A673 (cell line): ENCODE results near the gene EXOC4. TPM values are rescaled to one million over a fixed set of nuclear protein-coding genes. Genes with fewer than 3 reads are reported as not detected.

Experiments
- BruUV-seq: library from RNA; stranded (reverse); fragments of 400-500 nt; replicated peaks from 2 replicates; lab custom pipeline; 2021; lab: Mats Ljungman, UMichigan
- CTCF ChIA-PET: fragments of 300-600 bp; sonication (Branson Sonifier 250); formaldehyde crosslinking; loops from one replicate; lab custom pipeline; 2022; ENCODE audit warnings: antibody characterized with exemption; lab: Charles Lee
- POLR2A ChIA-PET: fragments of 300-600 bp; sonication (Branson Sonifier 250); formaldehyde crosslinking; loops from one replicate; lab custom pipeline; 2022; ENCODE audit warnings: antibody characterized with exemption; ENCODE audit not compliant: low non-redundant PET; lab: Charles Lee
- DNase-seq: peaks from one replicate; pipeline ENCODE4 v3.0.0-alpha.2; 2015; ENCODE audit warnings: low spot score
- H3K27ac ChIP-seq: fragments of 200-600 bp; sonication (generic); 2 replicates; pipeline ENCODE4 v1.5.1; 2016; ENCODE audit warnings: mixed run types, low read depth, mild to moderate bottlenecking, mixed read lengths, antibody characterized with exemption, low read length; ENCODE audit not compliant: poor library complexity, severe bottlenecking
- H3K27me3 ChIP-seq: fragments of 200-600 bp; sonication (generic); replicated peaks from 2 replicates; pipeline ENCODE4 v1.6.1; 2017; ENCODE audit warnings: mixed run types, low read depth, mild to moderate bottlenecking, mixed read lengths, antibody characterized with exemption, low read length; ENCODE audit not compliant: insufficient read depth, poor library complexity
- H3K36me3 ChIP-seq: fragments of 200-600 bp; sonication (generic); 2 replicates; pipeline ENCODE4 v1.6.1; 2016; ENCODE audit warnings: mixed run types, mild to moderate bottlenecking, mixed read lengths, antibody characterized with exemption, low read length; ENCODE audit not compliant: insufficient read depth, poor library complexity, severe bottlenecking
- H3K4me1 ChIP-seq: fragments of 200-600 bp; sonication (generic); 2 replicates; pipeline ENCODE4 v1.6.1; 2017; ENCODE audit warnings: mixed run types, mild to moderate bottlenecking, mixed read lengths, antibody characterized with exemption, low read length; ENCODE audit not compliant: insufficient read depth, poor library complexity, severe bottlenecking
- H3K4me3 ChIP-seq: fragments of 200-600 bp; sonication (generic); 2 replicates; pipeline ENCODE4 v1.5.1; 2016; ENCODE audit warnings: low read depth, mixed run types, mild to moderate bottlenecking, mixed read lengths, low read length; ENCODE audit not compliant: poor library complexity, severe bottlenecking
- H3K9me3 ChIP-seq: fragments of 200-600 bp; sonication (generic); 2 replicates; pipeline ENCODE4 v1.6.1; 2016; ENCODE audit warnings: mixed run types, low read depth, mild to moderate bottlenecking, mixed read lengths, antibody characterized with exemption, low read length; ENCODE audit not compliant: poor library complexity, severe bottlenecking
- CTCF ChIP-seq: fragments of 300-800, 200-600 bp; sonication (generic); conservative IDR thresholded peaks from 2 replicates; pipeline ENCODE4 v1.5.1; 2017; ENCODE audit warnings: low read depth, mild to moderate bottlenecking, antibody characterized with exemption, low read length, moderate library complexity, mixed read lengths
- EZH2 ChIP-seq: fragments of 200-600 bp; sonication (generic); IDR thresholded peaks from 2 replicates; pipeline ENCODE4 v1.6.1; 2017; ENCODE audit warnings: borderline replicate concordance, low read depth, mild to moderate bottlenecking, mixed read lengths, antibody characterized with exemption, low read length; ENCODE audit not compliant: poor library complexity, severe bottlenecking
- intact Hi-C: fragments of 100-400 bp; cut with micrococcal nuclease; formaldehyde crosslinking; loops from one replicate; pipeline ENCODE4 v1.10.0; 2022; ENCODE audit not compliant: unreplicated experiment
- total RNA-seq: library from RNA; stranded (reverse); gene quantifications from 2 replicates; pipeline ENCODE4 v1.2.3, GENCODE V29; 2021

EXOC4 gene
- total RNA-seq, 1 experiment from 2014 or later = 66.1 TPM

- H3K4me3 ChIP-seq = no peak overlapping the region
- no peaks in the 10 kb centered on the region for H3K9me3 ChIP-seq
- DNase-seq = no peak
- H3K36me3 ChIP-seq = no peaks in the 10 kb centered on the region
- no peak overlapping the region for H3K27ac ChIP-seq
- ChIA-PET CTCF (no interaction called here), POLR2A (no interaction called here)
- TF ChIP-seq EZH2 = no peak
- TF ChIP-seq CTCF = no peak
- H3K27me3 ChIP-seq = no peaks in the 10 kb centered on the region
- BruUV-seq = no TSS peak
- H3K4me1 ChIP-seq = no peaks in the 10 kb centered on the region
- intact Hi-C loops = no loop called here
These were observed 791.8 kb downstream of the EXOC4 start for GRCh38 chr7:134044682-134045081.

- CTCF ChIA-PET = no interaction called here
- TF ChIP-seq EZH2 = no peak
- intact Hi-C loops = no loop called here
These were observed 792.8 kb downstream of the EXOC4 start for GRCh38 chr7:134045716-134046115.

GRCh38 chr7:134046594-134047128 lies 793.8 kb downstream of the EXOC4 start:
- H3K36me3 ChIP-seq = no peaks in the 10 kb centered on the region
- H3K9me3 ChIP-seq = no peaks in the 10 kb centered on the region
- no peaks in the 10 kb centered on the region for H3K4me1 ChIP-seq
- ChIA-PET CTCF (no interaction called here), POLR2A (interaction anchor here (0.6 kb wide), 1 partner anchor 434 kb away, joined by 9 read pairs; no protein-coding TSS in a partner anchor)
- H3K4me3 ChIP-seq = no peak overlapping the region
- no TSS peak for BruUV-seq
- DNase-seq = no peak
- no peaks in the 10 kb centered on the region for H3K27me3 ChIP-seq
- intact Hi-C loops = no loop called here
- TF ChIP-seq EZH2 (no peak), CTCF (no peak)
- no peak overlapping the region for H3K27ac ChIP-seq

More at GRCh38 chr7:134045716-134046115, 792.8 kb downstream of the EXOC4 start:
- Histone ChIP-seq H3K4me1 (no peaks in the 10 kb centered on the region), H3K36me3 (no peaks in the 10 kb centered on the region), H3K4me3 (no peak overlapping the region), H3K27me3 (no peaks in the 10 kb centered on the region), H3K27ac (no peak overlapping the region), H3K9me3 (no peaks in the 10 kb centered on the region)
- BruUV-seq = no TSS peak
- POLR2A ChIA-PET = no interaction called here
- DNase-seq = no peak

GRCh38 chr7:134047675-134048074 lies 794.8 kb downstream of the EXOC4 start:
- ChIA-PET CTCF (no interaction called here), POLR2A (no interaction called here)

More at GRCh38 chr7:134047675-134048074, 794.8 kb downstream of the EXOC4 start:
- Histone ChIP-seq H3K4me3 (no peak overlapping the region), H3K4me1 (no peaks in the 10 kb centered on the region), H3K27ac (no peak overlapping the region), H3K9me3 (no peaks in the 10 kb centered on the region), H3K27me3 (no peaks in the 10 kb centered on the region), H3K36me3 (no peaks in the 10 kb centered on the region)
- TF ChIP-seq EZH2 = no peak
- TF ChIP-seq CTCF = no peak
- intact Hi-C loops = no loop called here
- no peak for DNase-seq
- BruUV-seq = no TSS peak
